ENCODE results near the gene NR1H2.

Gene NR1H2

DNA sequence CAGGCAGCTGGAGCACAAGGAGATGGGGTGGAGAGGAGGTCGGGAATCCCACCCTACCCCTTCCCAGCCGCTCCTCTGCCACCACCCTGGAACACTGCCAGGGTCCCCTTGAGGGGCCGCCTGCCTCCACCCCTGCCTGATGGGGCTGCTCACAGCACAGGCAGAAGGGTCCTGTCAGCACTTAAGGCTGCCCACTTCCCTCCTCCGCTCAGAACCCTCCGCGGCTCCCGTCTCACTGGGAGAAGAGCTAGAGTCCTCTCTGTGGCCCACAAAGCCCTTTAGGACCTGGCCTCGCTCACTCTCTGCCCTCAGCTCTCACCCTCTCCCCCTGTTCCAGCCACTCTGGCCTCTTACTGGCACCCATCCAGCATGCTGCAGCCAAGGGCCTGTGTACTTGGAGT, 4.5 kb downstream of the NR1H2 start:
- TF ChIP-seq TAF1 (IDR thresholded peaks at IDR 0.05; ENCODE audit: borderline replicate concordance, insufficient read depth, low read length) (no peak), FOXP2 (optimal IDR thresholded peaks at IDR 0.05; ENCODE audit: borderline replicate concordance, extremely low read depth, extremely low read length, insufficient read depth) (no peak), POLR2AphosphoS5 (IDR thresholded peaks at IDR 0.05; ENCODE audit: low read depth, low read length) (no peak), SIN3A (IDR thresholded peaks at IDR 0.05; ENCODE audit: borderline replicate concordance, insufficient read depth, low read length) (no peak)
- TF ChIP-seq, protein P1, sequence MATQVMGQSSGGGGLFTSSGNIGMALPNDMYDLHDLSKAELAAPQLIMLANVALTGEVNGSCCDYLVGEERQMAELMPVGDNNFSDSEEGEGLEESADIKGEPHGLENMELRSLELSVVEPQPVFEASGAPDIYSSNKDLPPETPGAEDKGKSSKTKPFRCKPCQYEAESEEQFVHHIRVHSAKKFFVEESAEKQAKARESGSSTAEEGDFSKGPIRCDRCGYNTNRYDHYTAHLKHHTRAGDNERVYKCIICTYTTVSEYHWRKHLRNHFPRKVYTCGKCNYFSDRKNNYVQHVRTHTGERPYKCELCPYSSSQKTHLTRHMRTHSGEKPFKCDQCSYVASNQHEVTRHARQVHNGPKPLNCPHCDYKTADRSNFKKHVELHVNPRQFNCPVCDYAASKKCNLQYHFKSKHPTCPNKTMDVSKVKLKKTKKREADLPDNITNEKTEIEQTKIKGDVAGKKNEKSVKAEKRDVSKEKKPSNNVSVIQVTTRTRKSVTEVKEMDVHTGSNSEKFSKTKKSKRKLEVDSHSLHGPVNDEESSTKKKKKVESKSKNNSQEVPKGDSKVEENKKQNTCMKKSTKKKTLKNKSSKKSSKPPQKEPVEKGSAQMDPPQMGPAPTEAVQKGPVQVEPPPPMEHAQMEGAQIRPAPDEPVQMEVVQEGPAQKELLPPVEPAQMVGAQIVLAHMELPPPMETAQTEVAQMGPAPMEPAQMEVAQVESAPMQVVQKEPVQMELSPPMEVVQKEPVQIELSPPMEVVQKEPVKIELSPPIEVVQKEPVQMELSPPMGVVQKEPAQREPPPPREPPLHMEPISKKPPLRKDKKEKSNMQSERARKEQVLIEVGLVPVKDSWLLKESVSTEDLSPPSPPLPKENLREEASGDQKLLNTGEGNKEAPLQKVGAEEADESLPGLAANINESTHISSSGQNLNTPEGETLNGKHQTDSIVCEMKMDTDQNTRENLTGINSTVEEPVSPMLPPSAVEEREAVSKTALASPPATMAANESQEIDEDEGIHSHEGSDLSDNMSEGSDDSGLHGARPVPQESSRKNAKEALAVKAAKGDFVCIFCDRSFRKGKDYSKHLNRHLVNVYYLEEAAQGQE (IDR thresholded peaks at IDR 0.05; ENCODE audit: insufficient read depth in 1 of 2, low read depth in 2 of 2, low read length in 2 of 2): no peak

GRCh38 chr19:50381881-50382729, 5.8 kb downstream of the NR1H2 start:
- TF ChIP-seq, protein P1 (IDR thresholded peaks at IDR 0.05; ENCODE audit: insufficient read depth in 1 of 2, low read depth in 2 of 2, low read length in 2 of 2): no peak
- TF ChIP-seq SIN3A (IDR thresholded peaks at IDR 0.05; ENCODE audit: borderline replicate concordance, insufficient read depth, low read length) (no peak), POLR2AphosphoS5 (IDR thresholded peaks at IDR 0.05; ENCODE audit: low read depth, low read length) (no peak), FOXP2 (optimal IDR thresholded peaks at IDR 0.05; ENCODE audit: borderline replicate concordance, extremely low read depth, extremely low read length, insufficient read depth) (no peak), TAF1 (IDR thresholded peaks at IDR 0.05; ENCODE audit: borderline replicate concordance, insufficient read depth, low read length) (no peak)

GRCh38 chr19:50383001-50383851, 7.0 kb downstream of the NR1H2 start:
- TF ChIP-seq POLR2AphosphoS5 (IDR thresholded peaks at IDR 0.05; ENCODE audit: low read depth, low read length) (no peak; the same call in 1 of the 2 replicates), TAF1 (IDR thresholded peaks at IDR 0.05; ENCODE audit: borderline replicate concordance, insufficient read depth, low read length) (no peak), FOXP2 (optimal IDR thresholded peaks at IDR 0.05; ENCODE audit: borderline replicate concordance, extremely low read depth, extremely low read length, insufficient read depth) (no peak), SIN3A (IDR thresholded peaks at IDR 0.05; ENCODE audit: borderline replicate concordance, insufficient read depth, low read length) (no peak)
- TF ChIP-seq, protein P1 (IDR thresholded peaks at IDR 0.05; ENCODE audit: insufficient read depth in 1 of 2, low read depth in 2 of 2, low read length in 2 of 2): no peak

- TF ChIP-seq SIN3A (IDR thresholded peaks at IDR 0.05; ENCODE audit: borderline replicate concordance, insufficient read depth, low read length) (peak; percentile 67; the same call in 1 of the 2 replicates), FOXP2 (optimal IDR thresholded peaks at IDR 0.05; ENCODE audit: borderline replicate concordance, extremely low read depth, extremely low read length, insufficient read depth) (peak; percentile 41), TAF1 (IDR thresholded peaks at IDR 0.05; ENCODE audit: borderline replicate concordance, insufficient read depth, low read length) (peak; percentile 58; the same call in 1 of the 2 replicates), POLR2AphosphoS5 (IDR thresholded peaks at IDR 0.05; ENCODE audit: low read depth, low read length) (peak; percentile 80; the same call in 1 of the 2 replicates)
- TF ChIP-seq, protein P1 (IDR thresholded peaks at IDR 0.05; ENCODE audit: insufficient read depth in 1 of 2, low read depth in 2 of 2, low read length in 2 of 2): no peak
Measured at GRCh38 chr19:50383852-50384684, 7.8 kb downstream of the NR1H2 start, which contains the start of gene POLD1. Gene POLD1, plus strand, starts transcription at chr19:50384347. Its CDS starts 14,505 bp downstream, at chr19:50398852.

Data from PFSK-1 (cell line).